ENCODE results near the gene EREG.

DNA sequence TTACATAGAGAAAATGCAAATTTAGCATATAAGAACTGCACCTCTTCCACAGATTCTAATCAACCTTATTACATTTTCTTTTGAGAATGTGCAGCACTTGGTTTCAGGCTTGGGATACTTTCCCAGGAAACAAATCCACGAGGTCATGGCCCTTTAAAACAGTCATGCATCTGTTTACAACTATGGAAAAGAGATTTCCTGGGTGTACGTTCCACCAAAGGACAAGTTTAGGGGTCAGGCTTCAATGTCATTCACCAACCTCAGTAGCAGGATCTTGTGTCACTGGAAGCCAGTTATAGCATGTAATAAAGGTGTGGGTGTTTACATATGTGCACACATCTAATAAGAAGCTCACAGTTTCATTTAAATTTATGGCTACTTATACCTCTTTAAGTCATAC, 30.7 kb downstream of the EREG start:
- TF ChIP-seq ZFP3 (CRISPR knock-in tag; IDR thresholded peaks at IDR 0.05): no peak
- no peak for TF ChIP-seq BACH2 (CRISPR knock-in tag; IDR thresholded peaks at IDR 0.05; ENCODE audit: borderline replicate concordance)
- TF ChIP-seq RARB (CRISPR knock-in tag; IDR thresholded peaks at IDR 0.05): no peak
- TF ChIP-seq ZC3H10 (CRISPR knock-in tag; IDR thresholded peaks at IDR 0.05): no peak
- TF ChIP-seq ISL1 (CRISPR knock-in tag; IDR thresholded peaks at IDR 0.05): no peak
- no peak for TF ChIP-seq ZFP30 (CRISPR knock-in tag; IDR thresholded peaks at IDR 0.05)
- TF ChIP-seq OSR1 (CRISPR knock-in tag; IDR thresholded peaks at IDR 0.05): no peak
- TF ChIP-seq ARNTL (CRISPR knock-in tag; IDR thresholded peaks at IDR 0.05; ENCODE audit: borderline replicate concordance, low read depth): no peak
- TF ChIP-seq, protein P1, sequence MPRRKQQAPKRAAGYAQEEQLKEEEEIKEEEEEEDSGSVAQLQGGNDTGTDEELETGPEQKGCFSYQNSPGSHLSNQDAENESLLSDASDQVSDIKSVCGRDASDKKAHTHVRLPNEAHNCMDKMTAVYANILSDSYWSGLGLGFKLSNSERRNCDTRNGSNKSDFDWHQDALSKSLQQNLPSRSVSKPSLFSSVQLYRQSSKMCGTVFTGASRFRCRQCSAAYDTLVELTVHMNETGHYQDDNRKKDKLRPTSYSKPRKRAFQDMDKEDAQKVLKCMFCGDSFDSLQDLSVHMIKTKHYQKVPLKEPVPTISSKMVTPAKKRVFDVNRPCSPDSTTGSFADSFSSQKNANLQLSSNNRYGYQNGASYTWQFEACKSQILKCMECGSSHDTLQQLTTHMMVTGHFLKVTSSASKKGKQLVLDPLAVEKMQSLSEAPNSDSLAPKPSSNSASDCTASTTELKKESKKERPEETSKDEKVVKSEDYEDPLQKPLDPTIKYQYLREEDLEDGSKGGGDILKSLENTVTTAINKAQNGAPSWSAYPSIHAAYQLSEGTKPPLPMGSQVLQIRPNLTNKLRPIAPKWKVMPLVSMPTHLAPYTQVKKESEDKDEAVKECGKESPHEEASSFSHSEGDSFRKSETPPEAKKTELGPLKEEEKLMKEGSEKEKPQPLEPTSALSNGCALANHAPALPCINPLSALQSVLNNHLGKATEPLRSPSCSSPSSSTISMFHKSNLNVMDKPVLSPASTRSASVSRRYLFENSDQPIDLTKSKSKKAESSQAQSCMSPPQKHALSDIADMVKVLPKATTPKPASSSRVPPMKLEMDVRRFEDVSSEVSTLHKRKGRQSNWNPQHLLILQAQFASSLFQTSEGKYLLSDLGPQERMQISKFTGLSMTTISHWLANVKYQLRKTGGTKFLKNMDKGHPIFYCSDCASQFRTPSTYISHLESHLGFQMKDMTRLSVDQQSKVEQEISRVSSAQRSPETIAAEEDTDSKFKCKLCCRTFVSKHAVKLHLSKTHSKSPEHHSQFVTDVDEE (CRISPR knock-in tag; IDR thresholded peaks at IDR 0.05): no peak
- TF ChIP-seq TCF4 (CRISPR knock-in tag; IDR thresholded peaks at IDR 0.05; ENCODE audit: borderline replicate concordance): no peak
- TF ChIP-seq, protein P2, sequence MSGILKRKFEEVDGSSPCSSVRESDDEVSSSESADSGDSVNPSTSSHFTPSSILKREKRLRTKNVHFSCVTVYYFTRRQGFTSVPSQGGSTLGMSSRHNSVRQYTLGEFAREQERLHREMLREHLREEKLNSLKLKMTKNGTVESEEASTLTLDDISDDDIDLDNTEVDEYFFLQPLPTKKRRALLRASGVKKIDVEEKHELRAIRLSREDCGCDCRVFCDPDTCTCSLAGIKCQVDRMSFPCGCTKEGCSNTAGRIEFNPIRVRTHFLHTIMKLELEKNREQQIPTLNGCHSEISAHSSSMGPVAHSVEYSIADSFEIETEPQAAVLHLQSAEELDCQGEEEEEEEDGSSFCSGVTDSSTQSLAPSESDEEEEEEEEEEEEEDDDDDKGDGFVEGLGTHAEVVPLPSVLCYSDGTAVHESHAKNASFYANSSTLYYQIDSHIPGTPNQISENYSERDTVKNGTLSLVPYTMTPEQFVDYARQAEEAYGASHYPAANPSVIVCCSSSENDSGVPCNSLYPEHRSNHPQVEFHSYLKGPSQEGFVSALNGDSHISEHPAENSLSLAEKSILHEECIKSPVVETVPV (CRISPR knock-in tag; IDR thresholded peaks at IDR 0.05): no peak
- TF ChIP-seq PPARA (CRISPR knock-in tag; IDR thresholded peaks at IDR 0.05; ENCODE audit: borderline replicate concordance): no peak
- TF ChIP-seq, protein P3, sequence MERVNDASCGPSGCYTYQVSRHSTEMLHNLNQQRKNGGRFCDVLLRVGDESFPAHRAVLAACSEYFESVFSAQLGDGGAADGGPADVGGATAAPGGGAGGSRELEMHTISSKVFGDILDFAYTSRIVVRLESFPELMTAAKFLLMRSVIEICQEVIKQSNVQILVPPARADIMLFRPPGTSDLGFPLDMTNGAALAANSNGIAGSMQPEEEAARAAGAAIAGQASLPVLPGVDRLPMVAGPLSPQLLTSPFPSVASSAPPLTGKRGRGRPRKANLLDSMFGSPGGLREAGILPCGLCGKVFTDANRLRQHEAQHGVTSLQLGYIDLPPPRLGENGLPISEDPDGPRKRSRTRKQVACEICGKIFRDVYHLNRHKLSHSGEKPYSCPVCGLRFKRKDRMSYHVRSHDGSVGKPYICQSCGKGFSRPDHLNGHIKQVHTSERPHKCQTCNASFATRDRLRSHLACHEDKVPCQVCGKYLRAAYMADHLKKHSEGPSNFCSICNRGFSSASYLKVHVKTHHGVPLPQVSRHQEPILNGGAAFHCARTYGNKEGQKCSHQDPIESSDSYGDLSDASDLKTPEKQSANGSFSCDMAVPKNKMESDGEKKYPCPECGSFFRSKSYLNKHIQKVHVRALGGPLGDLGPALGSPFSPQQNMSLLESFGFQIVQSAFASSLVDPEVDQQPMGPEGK (CRISPR knock-in tag; IDR thresholded peaks at IDR 0.05; ENCODE audit: borderline replicate concordance): no peak
- TF ChIP-seq CSDC2 (CRISPR knock-in tag; IDR thresholded peaks at IDR 0.05): no peak

Measured in SK-N-SH treated with all-trans-retinoic acid at 6 μM for 48 hours (cell line).